Embryonic facial prominence (tissue), 1 donor: ENCODE results near the gene TMEM235.
"Not testable (repeated sequence)": the region's sequence is repeated elsewhere in the genome, so short reads cannot be mapped to it uniquely, and the experiment has no call there.

Source experiments
- DNase-seq: peaks from one replicate; pipeline ENCODE4 v3.0.0-alpha.2; 2016; ENCODE audit errors: extremely low spot score

TMEM235 gene

GRCh38 chr17:78238823-78239488, 7.5 kb downstream of the TMEM235 start:
- DNase-seq, result no peak

- no peak for DNase-seq
Measured at GRCh38 chr17:78239489-78239931, 8.1 kb downstream of the TMEM235 start.

DNA sequence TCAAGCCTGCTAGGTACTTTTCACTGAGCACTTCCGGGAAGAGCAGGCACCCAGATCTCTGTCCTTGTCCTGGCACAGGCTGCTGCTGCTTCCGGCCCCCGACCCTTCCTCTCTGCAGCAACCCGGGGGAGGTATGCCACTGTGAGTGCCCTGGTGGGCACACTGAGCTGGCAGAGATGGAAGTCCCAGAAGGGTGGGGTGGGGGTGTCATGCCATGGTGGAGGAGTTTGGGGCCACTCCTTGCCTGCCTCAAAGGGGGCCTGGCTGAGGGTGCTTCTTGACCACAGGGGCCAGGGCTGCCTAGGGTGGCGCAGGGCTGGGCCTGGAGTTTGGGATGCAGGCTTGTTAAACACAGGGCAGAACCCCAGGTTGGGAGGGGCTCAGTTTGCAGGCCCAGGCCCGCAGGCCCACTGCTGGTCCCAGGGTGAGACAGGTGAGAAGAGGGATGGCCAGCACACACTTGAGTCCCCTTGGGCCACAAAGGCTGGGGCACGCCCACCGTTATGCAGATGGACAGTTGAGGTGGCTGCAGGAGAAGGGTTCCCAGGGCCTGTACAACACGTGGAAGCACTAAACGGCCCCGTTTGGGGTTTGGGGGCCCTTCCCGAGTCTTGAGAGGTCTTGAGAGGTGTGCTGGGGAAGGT, 8.7 kb downstream of the TMEM235 start:
- DNase-seq, result no peak

DNA sequence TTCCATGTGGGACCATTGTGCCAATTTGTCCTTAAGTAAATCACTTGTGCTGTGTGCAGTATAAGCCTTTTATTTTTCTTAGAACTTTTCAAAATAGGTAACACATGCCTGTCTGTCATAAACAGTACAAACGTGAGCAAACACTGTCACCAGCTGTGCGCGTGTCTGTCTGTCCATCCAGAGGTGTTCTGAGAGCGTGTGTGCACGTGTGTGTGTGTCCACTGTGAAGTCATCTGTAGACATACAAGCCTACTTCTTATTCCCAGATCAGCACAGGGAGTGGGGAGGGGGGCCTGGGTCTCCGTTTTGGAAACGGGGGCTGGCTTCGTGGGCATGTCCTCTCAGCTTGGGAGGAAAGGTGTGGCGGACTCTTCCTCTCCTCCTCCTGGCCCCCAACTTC, 9.4 kb downstream of the TMEM235 start:
- no peak for DNase-seq

DNA sequence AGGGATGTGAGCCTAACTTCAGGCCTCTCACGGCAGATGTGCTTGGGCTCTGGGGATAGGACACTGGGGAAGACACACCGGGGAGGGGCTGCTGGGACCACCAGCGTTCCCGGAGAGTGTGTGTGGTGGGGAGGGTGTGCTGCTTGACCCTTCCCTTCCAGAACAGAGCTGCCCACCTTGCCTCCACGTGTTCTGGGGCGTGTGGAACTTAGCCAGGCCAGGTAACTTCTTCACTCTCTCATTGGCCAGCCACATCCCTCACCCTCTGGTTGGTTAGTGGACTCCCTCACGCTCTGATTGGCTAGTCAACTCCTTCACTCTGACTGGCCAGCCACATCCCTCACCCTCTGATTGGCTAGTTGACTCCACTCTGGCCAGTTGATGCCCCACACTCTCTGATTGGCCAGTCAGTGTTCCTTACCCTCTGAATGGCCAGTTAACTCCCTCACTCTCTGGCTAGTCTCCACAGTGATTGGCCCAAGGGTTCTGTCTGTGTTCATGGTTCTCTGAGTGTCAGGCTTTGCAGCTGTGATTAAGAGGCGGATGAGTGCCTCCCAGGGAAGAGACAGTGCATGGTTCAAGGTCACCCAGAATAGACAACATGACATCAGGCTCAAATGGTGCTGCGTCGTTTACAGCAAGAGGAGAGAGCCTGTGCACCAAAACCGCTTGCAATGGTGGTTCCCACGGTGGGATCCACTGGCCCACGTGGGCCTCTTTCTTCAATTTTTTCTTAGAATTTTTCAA, 10.0 kb downstream of the TMEM235 start:
- DNase-seq, result no peak

DNA sequence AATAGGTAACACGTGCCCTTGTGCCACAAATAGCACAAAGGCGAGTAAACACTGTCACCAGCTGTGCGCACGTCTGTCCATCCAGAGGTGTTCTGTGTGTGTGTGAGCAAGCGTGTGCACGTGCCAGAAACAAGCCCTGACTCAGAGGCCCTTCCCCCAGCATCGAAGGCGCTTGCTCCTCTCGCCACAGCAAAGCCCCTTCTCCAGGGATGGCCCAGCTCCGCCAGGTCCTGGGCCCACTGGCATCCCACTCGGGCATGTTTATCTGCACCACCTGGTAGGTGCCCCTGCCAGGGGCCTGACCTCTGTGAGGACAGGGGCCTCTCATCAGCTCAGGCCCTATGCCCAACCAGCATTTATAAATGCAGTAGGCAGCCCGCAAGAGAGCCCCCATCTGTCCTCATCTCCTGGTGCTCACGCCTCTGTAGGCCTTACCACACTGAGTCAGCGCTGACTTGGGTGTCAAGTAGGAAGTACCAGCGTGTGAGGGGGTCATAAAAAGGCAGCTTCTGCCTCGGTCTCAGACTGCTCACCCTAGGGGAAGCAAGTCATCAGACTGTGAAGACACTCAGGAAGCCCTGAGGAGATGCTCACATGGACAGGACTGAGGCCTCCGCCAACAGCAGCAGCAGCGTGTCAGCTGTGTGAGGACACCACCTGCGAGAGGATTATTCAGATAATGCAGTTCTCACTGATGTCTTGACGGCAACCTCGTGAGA, 10.8 kb downstream of the TMEM235 start:
- DNase-seq, result no peak

DNA sequence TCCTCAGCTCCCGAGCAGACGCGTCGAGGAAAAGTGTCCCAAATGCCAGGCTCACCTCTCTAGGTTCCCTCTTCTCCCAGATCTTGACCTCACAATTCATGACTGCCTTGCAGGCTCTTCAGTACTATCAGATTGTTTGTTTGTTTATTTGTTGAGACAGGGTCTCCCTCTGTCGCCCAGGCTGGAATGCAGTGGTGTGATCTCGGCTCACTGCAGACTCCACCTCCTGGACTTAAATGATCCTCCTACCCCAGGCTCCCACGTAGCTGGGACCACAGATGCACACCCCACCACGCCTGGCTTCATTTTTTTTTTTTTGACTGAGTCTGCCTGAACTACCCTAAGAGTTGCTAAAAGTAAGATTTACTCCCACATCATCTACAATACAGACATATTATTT, 15.9 kb downstream of the TMEM235 start:
- DNase-seq, result no peak

DNA sequence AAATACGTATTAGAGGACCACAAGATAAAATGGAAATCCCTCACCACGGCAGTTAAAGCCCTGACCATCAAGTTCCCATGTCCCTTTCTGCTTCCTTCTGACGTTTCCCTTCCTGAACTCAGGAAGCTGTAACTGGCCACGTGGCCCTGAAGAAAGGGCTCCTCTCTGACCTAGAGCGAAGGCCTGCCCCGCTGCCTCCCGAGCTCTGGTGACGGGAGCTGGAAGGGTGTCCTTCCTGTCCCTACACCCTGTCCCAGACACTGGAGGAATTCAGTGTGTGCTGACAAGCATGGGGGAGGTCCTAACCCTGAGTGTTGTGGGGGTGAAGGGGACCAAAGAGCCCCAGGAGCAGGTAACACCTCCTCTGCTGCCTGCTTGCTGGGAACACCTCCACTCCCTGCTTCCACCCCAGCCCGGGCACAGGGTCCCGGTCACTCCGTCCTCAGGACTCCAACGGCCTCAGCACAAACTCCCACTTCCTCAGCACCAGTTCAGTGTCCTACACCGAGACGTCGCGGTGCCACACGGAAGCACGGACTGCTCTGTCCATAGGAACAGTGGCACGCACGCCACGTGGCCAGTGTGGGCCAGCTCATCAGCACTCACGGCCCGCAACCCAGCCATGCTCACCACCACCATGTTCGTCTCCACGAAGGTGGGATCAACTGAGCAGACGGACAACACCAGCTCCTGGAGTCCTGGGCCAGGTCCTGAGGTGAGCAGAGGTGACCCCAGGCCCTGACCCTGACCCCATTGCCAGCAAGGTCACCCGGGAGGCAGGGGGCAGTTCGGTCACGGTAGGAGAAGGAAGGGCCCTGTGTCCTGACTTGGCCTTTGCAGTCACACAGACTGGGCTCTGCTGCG, 16.9 kb downstream of the TMEM235 start:
- no peak for DNase-seq

DNA sequence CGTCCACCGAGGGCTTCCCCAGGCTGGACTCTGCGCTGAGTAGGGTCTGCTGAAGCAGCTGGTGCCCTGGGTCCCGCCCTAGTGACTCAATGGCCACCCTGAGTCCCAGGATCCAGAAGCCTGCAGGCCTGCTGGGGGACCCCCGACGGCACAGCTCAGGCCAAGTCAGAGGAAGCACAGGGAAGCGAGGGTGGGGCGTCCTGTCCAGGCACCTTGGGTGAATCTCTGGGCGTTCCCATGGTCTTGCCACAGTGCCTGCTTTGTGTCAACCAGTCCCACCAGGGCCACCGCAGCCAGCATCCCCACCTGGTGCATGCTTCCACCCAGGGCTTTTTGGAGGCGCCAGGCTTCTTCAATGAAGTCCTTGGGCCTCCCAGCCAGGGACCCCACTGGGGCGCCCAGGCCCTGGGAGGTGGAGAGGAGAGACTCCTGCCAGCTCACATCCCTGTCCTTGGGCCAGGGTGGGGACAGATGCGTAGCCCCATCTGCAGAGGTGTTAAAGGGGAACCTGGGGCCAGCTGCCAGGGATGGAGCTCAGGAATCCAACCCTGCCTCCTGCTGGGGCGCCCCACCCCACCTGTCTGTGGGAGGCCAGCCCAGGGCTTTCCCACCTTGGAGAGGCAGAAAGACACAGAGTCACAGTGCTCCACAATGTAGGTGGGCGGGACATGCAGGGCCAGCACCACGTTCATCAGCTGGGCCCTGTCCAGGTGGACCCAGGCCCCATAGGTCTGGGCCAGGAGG, 17.8 kb downstream of the TMEM235 start:
- no peak for DNase-seq

GRCh38 chr17:78249818-78250806, 18.7 kb downstream of the TMEM235 start:
- DNase-seq, result no peak

DNA sequence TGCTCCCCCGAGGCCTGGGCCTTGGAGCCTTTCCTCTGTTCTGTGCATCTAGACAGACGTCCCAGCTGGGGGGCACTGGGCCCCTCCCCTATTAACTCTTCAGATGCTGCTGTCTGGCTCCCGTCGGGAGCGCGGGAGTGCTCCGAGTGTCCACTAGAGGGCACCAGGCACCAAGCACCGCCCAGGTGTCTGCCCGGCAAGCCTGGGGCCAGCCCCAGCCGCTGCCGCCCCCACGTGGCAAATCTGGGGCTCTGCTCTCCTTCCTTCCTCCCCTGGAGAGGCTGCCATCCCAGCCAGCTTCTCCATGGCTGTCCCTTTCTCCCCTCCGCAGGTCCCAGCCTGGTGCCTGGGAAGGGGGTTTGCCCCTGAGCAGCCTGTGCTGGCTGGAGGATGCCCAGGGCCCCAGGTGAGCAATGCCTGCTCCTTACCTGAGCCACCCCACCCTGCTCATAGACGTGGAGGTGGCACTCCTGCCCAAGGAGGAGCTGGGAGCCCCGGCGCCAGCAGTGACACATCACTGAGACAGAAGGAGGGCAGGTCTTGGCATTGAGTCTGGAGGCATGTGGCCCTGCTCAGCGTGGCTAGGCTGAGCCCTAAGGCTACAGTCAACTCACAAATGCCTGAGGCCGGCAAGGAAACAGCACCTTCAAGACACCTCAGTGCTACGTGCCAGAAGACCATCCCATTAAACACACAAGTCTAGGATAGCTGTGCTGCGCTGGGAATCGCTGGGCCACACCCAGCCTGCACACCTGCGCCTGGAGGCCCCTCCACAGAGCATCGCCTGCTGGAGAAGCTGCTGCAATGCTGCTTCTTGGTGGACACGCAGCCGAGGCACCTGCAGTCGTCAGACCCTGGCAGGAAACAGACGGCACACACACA, 19.7 kb downstream of the TMEM235 start:
- DNase-seq, result peak; percentile 75

DNA sequence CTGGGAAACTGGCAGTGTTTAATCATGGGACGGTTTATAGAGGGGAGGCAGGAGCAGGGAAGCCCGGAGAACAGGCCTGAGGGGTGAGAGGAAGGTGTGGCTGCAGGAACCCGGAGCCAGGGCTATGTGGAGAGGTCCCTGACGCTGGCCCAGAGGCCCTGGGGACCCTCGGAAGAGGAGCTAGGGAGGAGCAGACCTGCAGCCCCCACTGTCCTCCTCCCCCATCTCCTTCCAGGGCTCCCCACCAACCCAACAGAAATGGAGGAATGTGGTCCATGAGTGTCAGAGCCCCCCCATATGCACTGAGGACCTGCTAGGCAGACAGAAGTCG, 20.3 kb downstream of the TMEM235 start:
- no peak for DNase-seq

DNA sequence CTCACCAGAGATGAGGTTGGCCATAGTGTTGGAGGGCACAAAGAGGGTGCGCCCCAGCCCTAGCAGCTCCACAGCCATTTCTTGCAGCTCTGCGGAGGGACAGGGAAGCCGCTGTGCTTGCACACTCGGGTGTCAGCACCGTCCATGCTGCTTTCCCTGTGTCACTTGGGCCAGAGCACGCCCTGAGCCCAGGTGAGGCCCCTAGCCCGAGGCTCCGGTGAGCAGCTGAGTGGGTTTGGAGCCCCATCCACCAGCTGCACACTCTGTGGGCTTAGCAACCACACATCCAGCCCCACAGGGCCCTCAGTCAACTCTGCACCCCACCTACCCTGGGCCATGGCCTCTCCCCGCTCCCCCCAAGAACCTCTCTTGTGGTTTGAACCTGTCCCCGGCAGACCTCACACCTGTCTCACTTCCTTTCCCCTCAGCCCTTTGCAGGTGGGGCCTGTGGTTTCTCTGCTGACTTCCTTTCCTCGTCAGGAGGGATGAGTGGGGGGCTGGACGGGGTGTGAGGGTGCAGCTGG, 20.7 kb downstream of the TMEM235 start:
- DNase-seq, result no peak

DNA sequence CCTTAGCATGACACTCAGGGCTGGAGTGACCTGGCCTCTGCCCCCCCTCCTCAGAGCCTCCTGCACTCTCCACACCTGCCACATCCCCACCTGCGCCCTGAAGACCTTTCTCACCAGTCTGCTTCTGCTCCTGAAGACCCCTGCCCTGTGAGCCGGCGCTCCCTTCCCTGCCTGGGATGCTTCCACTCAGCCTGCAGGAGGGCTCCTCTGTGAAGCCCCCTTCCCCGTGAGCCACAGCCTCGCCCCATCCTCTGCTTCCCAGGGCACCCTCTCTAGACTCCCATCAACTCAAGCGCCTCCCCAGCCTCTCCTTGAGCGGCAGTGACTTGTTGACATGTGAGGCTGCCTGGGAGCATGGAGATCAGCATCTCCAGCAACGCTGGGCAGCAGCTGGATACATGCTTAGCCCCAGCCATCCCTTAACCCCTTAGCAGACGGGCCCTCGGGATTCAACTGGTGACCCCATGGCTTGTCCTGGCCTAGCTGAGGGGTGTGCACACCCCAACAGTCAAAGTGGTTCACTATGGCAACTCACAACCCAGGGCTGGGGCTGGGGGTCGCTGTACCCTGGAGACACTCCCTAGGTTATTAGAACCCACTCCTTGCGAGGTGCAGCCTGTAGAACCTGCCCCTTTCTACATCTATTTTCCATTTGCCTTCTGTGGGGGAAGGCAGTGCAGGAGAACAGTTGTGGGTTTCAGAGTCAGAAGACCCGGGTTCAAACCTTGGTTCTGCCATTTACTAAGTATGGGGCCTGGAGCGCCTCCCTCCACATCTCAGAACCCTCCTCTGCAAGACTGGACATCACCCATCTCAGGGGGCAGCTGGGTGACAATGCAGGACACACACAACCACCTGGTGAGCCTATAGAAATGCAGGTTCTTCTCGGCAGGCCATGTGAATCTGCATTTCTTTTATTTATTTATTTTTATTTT, 21.5 kb downstream of the TMEM235 start:
- no peak for DNase-seq

DNA sequence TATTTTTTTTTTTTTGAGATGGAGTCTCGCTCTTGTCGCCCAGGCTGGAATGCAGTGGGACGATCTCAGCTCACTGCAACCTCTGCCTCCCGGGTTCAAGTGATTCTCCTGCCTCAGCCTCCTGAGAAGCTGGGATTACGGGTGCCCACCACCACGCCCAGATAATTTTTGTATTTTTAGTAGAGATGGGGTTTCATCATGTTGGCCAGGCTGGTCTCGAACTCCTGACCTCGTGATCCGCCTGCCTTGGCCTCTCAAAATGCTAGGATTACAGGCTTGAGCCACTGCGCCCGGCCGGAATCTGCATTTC, 22.2 kb downstream of the TMEM235 start:
- DNase-seq, result not testable (repeated sequence)

DNA sequence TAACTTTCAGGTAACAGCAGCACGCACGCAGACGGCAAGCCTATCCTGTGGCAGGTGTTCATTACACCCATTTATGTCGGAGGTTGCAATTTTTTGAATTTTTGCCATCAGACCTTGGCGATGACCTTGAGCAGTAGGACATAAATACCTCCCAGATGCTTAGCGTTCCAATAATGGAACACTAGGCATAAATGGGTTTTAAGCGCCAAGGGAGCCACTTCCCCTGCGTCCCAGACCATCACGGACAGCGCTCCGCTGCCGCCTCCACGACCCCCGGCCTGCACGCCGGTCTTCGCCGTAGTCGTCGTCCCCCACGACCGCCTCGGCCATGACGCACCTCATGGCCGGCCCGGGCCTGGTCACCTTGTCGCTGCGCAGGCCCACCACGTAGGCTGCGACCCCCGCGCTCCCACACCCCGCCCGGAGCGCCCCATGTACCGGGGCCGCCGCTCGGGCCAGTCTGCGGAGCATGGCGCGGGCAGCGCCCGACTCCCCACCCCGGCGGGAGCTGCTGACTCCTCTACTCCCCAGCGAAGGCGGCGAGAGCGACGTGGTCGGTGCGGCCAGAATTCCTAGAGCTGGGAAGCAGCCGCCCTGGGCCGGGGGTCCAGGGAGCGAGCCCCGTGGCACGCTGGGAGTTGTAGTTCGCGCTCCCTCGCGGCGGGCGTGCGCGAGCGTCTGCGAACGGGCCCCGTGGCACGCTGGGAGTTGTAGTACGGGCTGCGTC, 22.7 kb downstream of the TMEM235 start:
- peak; percentile 78 for DNase-seq
